KMS-11 (cell line): ENCODE results near the gene RRBP1.
A peak's percentile ranks its signal among the peaks of the same experiment; 100 is the strongest.

Experiments
- H2AFZ ChIP-seq: fragments of 200-600 bp; sonication (generic); 2 replicates; pipeline ENCODE4 v1.6.1; 2016; ENCODE audit warnings: antibody characterized with exemption, mixed run types, low read depth
- H3K27ac ChIP-seq: fragments of 200-600 bp; sonication (generic); 2 replicates; pipeline ENCODE4 v1.6.1; 2016; ENCODE audit warnings: mild to moderate bottlenecking, mixed run types
- H3K27me3 ChIP-seq: fragments of 200-600 bp; sonication (generic); 2 replicates; pipeline ENCODE4 v1.6.1; 2017; ENCODE audit warnings: mild to moderate bottlenecking, low read depth, mixed run types, moderate library complexity; ENCODE audit not compliant: insufficient read depth
- H3K36me3 ChIP-seq: fragments of 200-600 bp; sonication (generic); 2 replicates; pipeline ENCODE4 v1.6.1; 2017; ENCODE audit warnings: mild to moderate bottlenecking, mixed run types; ENCODE audit not compliant: insufficient read depth
- H3K4me1 ChIP-seq: fragments of 200-600 bp; sonication (generic); 2 replicates; pipeline ENCODE4 v1.6.1; 2016; ENCODE audit warnings: mild to moderate bottlenecking, low read depth, mixed run types; ENCODE audit not compliant: poor library complexity, severe bottlenecking
- H3K4me2 ChIP-seq: fragments of 200-600 bp; sonication (generic); 2 replicates; pipeline ENCODE4 v1.7.0; 2016; ENCODE audit warnings: mild to moderate bottlenecking, mixed run types
- H3K4me3 ChIP-seq: fragments of 200-600 bp; sonication (generic); IDR thresholded peaks from 2 replicates; pipeline ENCODE4 v1.6.1; 2017; ENCODE audit warnings: low read depth, low read length, mixed read lengths; ENCODE audit not compliant: insufficient read depth
- H3K79me2 ChIP-seq: fragments of 200-600 bp; sonication (generic); 2 replicates; pipeline ENCODE4 v1.6.1; 2016; ENCODE audit warnings: low read depth, mixed run types; ENCODE audit not compliant: insufficient read depth
- H3K9ac ChIP-seq: fragments of 200-600 bp; sonication (generic); 2 replicates; pipeline ENCODE4 v1.6.1; 2016; ENCODE audit warnings: mild to moderate bottlenecking, mixed run types
- H4K20me1 ChIP-seq: fragments of 200-600 bp; sonication (generic); 2 replicates; pipeline ENCODE4 v1.6.1; 2016; ENCODE audit warnings: mild to moderate bottlenecking, mixed run types; ENCODE audit not compliant: insufficient read depth
- CTCF ChIP-seq: fragments of 200-600 bp; sonication (generic); conservative IDR thresholded peaks from 2 replicates; pipeline ENCODE4 v1.6.1; 2017; ENCODE audit warnings: low read depth, mild to moderate bottlenecking, antibody characterized with exemption, low read length, moderate library complexity, mixed read lengths

Gene RRBP1

GRCh38 chr20:17570347-17571152 is 111.5 kb downstream of the RRBP1 start:
- Histone ChIP-seq H3K9ac (peak overlapping the region; percentile 49; the same call in 1 of the 2 replicates), H3K27me3 (no peaks in the 10 kb centered on the region), H3K27ac (no peak overlapping the region), H3K4me2 (peak overlapping the region; percentile 64), H4K20me1 (no peaks in the 10 kb centered on the region), H3K4me3 (no peak overlapping the region), H3K36me3 (no peaks in the 10 kb centered on the region), H3K4me1 (peaks cover 13% of the 10 kb centered on the region), H3K79me2 (0 out of 2 replicates have a peak, but pooled peaks cover 6% of the 10 kb centered on the region), H2AFZ (peak overlapping the region; percentile 79)
- TF ChIP-seq CTCF = no peak

GRCh38 chr20:17569616-17570346 is 112.3 kb downstream of the RRBP1 start, which contains the start of gene DSTN:
DSTN (plus strand) TSS chr20:17570075; CDS start chr20:17570209, 134 bp downstream.
- no peaks in the 10 kb centered on the region for H3K36me3 ChIP-seq
- H3K4me1 ChIP-seq = peaks cover 13% of the 10 kb centered on the region
- H3K4me3 ChIP-seq = no peak within 1 kb of the TSS
- peak within 1 kb of the TSS; percentile 64 for H3K4me2 ChIP-seq
- H2AFZ ChIP-seq = peak within 1 kb of the TSS; percentile 79
- no peak for TF ChIP-seq CTCF
- 0 out of 2 replicates have a peak, but pooled peaks cover 6% of the 10 kb centered on the region for H3K79me2 ChIP-seq
- H3K27ac ChIP-seq = no peak within 1 kb of the TSS
- H3K9ac ChIP-seq = peak within 1 kb of the TSS; percentile 49; the same call in 1 of the 2 replicates
- H4K20me1 ChIP-seq = no peaks in the 10 kb centered on the region
- no peaks in the 10 kb centered on the region for H3K27me3 ChIP-seq

- no peaks in the 10 kb centered on the region for H3K36me3 ChIP-seq
- no peaks in the 10 kb centered on the region for H3K27me3 ChIP-seq
- no peak overlapping the region for H3K9ac ChIP-seq
- H3K79me2 ChIP-seq = 0 out of 2 replicates have a peak, but pooled peaks cover 6% of the 10 kb centered on the region
- TF ChIP-seq CTCF = no peak
- no peaks in the 10 kb centered on the region for H4K20me1 ChIP-seq
- no peak overlapping the region for H3K4me3 ChIP-seq
- no peak overlapping the region for H3K27ac ChIP-seq
- H3K4me2 ChIP-seq = no peak overlapping the region
- peaks cover 13% of the 10 kb centered on the region for H3K4me1 ChIP-seq
- no peak overlapping the region for H2AFZ ChIP-seq
Measured at GRCh38 chr20:17568972-17569521, 113.0 kb downstream of the RRBP1 start.

GRCh38 chr20:17568045-17568788 is 113.8 kb downstream of the RRBP1 start:
- Histone ChIP-seq H2AFZ (no peak overlapping the region), H3K27ac (no peak overlapping the region), H3K4me3 (no peak overlapping the region), H3K9ac (no peak overlapping the region), H3K4me1 (peaks cover 13% of the 10 kb centered on the region), H3K27me3 (no peaks in the 10 kb centered on the region), H3K79me2 (0 out of 2 replicates have a peak, but pooled peaks cover 6% of the 10 kb centered on the region), H3K36me3 (no peaks in the 10 kb centered on the region), H4K20me1 (no peaks in the 10 kb centered on the region), H3K4me2 (no peak overlapping the region)
- TF ChIP-seq CTCF = no peak
